Activated CD8-positive, alpha-beta memory T cell treated with anti-CD3 and anti-CD28 coated beads, Interleukin-2, amount 50 U/mL, for 24 hours (primary cell): ENCODE data around the gene PLCXD1.
"Not testable (repeated sequence)": the region's sequence is repeated elsewhere in the genome, so short reads cannot be mapped to it uniquely, and the experiment has no call there.

ENCODE experiments used
- DNase-seq: peaks from one replicate; pipeline ENCODE4 v3.0.0-alpha.2; 2020; ENCODE audit errors: extremely low read depth

PLCXD1 gene, protein sequence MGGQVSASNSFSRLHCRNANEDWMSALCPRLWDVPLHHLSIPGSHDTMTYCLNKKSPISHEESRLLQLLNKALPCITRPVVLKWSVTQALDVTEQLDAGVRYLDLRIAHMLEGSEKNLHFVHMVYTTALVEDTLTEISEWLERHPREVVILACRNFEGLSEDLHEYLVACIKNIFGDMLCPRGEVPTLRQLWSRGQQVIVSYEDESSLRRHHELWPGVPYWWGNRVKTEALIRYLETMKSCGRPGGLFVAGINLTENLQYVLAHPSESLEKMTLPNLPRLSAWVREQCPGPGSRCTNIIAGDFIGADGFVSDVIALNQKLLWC

DNA sequence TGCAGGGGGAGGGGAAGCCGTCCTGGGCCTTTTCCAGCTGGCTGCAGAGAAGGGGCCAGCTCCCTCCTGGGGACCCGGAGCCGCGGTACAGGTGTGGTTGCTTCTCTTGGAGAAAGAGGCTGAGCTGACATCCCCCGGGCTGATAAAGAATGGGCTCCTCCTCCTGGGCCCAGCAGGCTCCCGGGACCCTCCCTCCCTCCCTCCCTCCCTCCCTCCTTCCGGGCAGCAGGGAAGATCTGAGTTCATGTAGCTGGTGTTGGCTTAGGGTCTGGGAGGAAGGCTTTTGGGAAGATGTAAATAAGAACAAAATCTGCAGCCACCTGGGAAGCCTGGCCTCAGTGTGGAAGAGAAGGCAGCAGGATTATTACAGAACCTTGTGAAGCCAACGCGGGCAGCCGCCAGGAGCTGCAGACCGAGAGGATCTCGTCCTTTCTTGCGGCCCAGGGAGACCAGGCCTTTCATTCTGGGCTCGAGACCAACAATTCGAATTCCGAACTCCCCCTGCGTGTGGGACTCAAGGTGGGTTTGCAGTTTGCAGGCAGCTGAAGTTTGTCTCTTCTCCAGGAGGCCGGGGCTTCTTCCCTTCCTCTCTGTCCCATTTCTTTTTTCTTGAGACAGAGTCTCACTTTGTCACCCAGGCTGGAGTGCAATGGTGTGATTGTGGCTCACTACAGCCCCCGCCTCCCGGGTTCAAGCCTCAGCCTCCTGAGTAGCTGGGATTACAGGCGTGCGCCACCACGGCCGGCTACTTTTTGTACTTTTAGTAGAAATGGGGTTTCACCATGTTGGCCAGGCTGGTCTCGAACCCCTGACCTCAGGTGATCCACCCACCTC is at the start of gene PLCXD1:
Gene PLCXD1, plus strand, starts transcription at position 216 of the 834 bp plus-strand sequence. CDS start 2,807 bp downstream, outside the sequence.
- no peak for DNase-seq

DNA sequence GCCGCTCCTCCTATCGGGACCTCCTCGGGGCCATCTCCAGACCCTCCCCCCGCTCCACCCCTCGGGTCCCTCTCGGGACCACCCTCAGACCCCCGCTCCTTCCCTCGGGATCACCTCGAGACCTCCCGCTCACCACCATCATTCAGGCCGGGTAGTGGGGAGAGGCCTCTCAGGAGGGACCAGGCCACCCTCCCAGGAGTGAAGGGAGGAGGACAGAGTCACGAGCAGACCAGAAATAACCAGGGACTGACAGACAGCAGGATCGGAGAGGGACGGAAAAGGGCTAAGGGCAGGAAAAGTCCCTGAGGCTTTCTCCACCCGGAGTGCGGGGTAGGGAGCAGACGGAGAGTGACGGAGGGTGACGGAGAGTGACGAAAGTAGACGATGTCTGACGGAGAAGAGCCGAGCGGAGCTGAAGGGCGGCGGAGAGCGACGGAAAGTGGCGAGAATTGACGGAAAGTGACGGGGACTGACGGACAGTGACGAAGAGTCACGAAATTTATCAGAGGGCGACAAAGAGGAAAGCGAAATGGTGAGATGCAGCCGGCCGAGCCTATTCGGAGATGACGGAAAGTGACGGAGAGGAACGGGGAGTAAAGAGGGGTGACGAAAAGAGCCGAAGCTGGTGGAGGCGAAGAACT is 49.4 kb upstream of the PLCXD1 start:
- DNase-seq, result not testable (repeated sequence)

DNA sequence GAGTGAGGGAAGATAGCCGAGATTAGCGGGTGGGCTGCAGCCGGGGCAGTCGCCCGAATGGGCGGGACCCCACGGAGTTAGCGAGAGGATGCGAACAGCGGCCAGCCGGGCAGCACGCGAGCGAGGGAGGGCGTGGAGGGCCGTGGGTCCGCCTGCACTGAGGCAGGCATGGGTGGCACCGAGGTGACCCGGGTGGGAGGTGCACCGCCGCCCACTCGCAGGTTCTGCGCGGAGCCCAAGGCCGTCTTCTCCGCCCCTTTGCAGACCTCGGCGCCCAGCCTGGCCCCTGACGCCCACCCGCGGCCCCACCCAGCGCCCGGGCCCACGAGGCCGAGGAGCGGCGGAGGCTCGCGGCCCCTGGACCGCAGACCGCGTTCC is 48.9 kb upstream of the PLCXD1 start:
- not testable (repeated sequence) for DNase-seq

DNA sequence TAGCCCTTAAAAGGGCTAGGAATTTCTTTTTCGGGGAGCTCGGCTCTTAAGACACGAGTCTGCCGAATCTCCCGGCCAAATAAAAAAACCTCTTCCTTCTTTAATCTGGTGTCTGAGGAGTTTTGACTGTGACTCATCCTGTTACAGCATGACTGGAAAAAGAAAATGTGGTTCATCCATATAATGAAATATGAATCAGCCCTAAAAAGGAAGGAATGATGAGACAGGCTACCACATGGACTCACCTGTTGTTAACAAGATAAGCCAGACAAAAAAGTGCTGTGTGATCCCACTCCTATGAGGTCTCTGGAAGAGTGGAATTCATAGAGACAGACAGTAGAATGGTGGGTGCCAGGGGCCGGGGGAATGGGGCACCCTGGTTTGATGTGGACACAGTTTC is 45.0 kb upstream of the PLCXD1 start:
- DNase-seq, result not testable (repeated sequence)

DNA sequence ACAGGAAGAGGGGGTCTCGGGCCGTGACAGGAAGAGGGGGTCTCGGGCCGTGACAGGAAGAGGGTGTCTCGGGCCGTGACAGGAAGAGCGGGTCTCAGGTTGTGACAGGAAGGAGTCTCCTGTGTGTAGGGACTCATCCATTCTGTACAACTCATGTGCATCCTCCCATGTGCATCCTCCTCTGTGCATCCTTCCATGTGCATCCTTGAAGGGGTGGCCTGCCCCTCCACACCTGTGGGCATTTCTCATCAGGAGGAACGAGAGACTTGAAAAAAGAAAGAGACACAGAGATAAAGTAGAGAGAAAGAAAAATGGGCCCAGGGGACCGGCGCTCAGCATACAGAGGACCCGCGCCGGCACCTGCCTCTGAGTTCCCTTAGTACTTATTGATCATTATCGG is 30.2 kb upstream of the PLCXD1 start:
- no peak for DNase-seq

DNA sequence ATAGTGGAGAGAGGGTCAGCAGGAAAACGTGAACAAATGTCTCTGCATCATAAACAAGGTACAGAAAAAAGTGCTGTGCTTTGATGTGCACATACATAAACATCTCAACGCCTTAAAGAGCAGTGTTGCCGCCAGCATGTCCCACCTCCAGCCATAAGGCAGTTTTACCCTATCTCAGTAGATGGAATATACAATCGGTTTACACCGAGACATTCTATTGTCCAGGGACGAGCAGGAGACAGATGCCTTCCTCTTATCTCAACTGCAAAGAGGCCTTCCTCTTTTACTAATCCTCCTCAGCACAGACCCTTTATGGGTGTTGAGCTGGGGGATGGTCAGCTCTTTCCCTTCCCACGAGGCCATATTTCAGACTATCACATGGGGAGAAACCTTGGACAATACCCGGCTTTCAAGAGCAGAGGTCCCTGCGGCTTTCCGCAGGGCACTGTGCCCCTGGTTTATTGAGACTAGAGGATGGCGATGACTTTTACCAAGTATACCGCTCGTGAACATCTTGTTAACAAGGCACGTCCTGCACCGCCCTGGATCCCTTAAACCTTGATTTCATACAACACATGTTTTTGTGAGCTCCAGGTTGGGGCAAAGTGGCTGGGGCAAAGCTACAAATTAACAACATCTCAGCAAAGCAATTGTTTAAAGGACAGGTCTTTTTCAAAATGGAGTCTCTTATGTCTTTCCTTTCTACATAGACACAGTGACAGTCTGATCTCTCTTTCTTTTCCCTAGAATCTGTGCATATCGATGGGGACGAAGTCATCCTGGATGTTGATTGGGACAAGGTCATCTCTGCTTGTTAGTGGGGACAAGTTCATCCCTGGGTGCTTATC is 29.6 kb upstream of the PLCXD1 start:
- not testable (repeated sequence) for DNase-seq

DNA sequence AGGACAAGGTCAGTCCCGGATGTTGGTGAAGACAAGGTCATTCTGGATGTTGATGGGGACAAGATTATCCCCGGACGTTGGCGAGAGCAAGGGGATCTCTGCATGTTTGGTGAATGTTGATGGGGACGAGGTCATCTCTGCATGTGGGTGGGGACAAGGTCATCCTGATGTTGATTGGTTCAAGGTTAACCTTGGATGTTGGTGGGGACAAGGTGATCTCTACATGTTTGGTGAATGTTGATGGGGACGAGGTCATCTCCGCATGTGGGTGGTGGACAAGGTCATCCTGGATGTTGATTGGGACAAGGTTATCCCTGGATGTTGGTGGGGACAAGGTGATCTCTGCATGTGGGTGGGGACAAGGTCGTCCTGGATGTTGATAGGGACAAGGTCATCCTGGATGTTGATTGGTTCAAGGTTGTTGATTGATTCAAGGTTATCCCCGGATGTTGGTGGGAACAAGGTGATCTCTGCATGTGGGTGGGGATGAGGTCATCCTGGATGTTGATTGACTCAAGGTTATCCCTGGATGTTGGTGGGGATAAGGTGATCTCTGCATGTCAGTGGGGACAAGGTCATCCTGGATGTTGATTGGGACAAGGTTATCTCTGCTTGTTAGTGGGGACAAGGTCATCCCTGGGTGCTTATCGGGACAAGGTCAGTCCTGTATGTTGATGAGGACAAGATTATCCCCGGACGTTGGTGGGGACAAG is 28.8 kb upstream of the PLCXD1 start:
- DNase-seq, result no peak

DNA sequence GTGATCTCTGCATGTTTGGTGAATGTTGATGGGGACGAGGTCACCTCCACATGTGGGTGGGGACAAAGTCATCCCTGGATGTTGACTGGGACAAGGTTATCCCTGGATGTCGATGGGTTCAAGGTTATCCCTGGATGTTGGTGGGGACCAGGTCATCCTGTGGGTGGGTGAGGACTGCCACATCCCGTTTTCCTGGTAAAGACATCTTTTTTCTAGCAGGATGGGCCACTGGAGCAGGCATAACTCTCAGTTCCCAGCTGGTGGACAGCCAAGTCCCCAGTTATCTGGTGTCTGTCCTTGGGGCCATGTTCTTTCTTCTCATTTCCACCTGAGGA is 28.3 kb upstream of the PLCXD1 start:
- no peak for DNase-seq

DNA sequence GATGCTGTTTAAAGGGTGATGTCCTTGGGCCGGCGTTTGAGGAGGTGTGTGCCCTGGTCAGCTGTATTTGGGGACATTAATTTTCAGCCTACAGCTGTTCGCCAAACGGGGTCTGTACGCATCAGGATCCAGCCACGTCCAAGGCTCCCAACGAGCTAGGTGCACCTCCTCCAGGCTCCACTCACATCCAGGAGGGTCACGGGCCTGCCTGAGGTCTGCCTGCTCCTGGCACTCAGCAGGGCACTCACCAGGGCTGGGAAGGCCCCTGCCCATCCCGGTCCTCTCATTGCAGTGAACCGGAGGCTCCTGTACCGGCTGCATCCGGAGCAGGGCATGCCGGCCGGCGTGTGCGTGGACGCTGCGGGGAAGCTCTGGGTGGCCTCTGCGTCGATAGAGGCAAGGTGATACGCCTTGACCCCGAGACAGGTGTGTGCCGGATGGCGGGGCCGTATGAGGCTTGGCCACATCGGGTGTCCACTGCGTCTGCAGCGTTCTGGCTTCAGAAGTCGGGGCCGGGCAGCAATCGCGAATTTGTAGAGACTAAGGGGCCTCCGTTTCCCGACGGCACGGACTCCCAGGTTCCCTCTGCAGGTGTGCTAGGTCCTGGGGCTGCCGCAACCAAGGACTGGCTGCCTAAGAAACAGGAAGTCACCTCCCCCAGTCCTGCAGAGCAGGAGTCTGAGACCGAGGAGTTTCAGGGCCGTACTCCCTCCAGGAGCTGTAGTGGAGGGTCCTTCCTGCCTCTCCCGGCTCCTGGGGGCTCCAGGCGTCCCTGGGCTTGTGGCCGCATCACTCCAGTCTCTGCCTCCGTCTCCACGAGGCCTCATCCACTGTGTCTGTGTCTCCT is 27.5 kb upstream of the PLCXD1 start:
- no peak for DNase-seq

DNA sequence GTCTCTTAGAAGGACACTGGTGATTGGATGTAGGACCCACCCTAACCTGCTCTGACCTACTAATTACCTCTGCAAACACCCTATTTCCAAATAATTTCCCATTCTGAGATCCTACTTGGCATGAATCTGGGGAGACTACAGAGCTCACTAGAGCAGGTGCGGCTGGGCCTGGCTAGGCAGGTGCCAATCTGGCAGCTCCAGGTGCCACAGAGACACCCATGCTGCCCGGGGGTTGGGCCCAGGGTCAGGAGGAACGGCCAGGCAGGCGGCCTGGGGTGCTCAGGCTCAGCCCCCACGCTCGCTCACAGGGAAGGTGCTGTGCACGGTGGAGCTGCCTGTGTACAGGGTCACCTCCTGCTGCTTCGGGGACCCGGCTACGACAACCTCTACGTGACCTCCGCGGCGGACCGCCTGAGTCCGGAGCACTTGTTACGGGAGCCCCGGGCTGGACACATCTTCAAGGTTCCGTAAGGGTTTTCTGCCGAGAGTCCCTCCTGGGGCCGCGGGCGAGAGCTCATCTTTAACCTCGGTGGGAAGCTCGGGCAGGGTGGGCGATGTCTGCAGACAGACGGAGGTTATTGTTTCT is 26.5 kb upstream of the PLCXD1 start:
- DNase-seq, result no peak

DNA sequence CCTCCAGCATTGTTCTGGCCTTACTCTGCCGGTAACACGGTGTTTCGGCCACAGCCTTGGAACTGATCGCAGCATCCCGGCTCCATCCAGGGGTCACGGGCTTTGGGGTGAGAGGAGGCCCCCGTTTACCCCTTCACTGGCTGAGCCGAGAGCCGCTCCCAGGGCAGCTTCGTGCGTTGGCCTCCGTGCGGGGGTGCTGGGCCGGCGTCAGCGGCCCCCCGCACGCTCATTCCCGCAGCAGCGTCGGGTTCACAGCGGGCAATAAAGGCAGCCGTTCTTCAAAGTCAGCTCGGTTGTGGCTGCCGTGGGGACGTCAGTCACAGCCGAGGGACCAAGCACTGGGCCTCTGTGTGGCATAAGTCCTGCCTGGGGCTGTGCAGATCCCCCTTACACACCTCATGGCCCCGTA is 25.3 kb upstream of the PLCXD1 start:
- DNase-seq, result no peak

DNA sequence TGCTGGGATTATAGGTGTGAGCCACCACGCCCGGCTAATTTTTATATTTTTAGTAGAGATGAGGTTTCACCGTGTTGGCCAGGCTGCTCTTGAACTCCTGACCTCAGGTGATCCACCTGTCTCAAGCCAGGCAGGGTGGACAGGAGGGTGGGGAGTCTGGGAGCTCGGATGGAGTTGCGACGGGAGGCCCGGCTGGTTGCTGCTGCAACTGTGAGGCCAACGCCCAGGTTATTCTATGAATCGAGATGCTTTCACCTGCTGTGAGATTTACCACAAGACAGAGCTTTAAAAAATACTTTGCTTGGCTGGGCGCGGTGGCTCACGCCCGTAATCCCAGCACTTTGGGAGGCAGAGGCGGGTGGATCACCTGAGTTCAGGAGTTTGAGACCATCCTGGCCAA is 24.1 kb upstream of the PLCXD1 start:
- not testable (repeated sequence) for DNase-seq

DNA sequence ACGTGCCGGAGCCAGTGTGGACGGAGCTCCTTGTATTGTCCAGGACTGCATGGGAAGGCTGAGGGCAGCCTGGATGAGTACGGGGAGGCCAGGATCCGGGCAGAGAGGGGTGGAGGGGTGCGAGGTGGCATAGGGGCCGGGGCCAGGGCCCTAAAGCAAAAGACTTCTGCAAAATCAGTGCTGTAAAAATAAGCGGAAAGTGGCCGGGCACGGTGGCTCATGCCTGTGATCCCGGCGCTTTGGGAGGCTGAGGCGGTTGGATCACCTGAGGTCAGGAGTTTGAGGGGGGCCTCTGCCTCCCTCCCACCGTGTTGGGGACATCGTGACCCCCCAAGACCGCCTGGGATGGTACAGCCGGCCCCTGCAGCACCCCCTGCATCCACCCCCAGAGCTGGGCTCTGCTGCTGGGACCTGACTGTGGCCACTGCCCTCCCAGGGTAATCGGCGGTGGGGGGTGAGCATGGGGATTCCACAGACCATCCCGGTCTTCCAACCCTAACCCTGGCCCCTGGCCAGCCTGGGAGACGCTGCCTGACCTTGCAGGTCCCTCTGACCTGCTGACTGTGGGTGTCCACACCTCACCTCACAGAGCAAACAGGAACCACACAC is 23.4 kb upstream of the PLCXD1 start:
- no peak for DNase-seq

DNA sequence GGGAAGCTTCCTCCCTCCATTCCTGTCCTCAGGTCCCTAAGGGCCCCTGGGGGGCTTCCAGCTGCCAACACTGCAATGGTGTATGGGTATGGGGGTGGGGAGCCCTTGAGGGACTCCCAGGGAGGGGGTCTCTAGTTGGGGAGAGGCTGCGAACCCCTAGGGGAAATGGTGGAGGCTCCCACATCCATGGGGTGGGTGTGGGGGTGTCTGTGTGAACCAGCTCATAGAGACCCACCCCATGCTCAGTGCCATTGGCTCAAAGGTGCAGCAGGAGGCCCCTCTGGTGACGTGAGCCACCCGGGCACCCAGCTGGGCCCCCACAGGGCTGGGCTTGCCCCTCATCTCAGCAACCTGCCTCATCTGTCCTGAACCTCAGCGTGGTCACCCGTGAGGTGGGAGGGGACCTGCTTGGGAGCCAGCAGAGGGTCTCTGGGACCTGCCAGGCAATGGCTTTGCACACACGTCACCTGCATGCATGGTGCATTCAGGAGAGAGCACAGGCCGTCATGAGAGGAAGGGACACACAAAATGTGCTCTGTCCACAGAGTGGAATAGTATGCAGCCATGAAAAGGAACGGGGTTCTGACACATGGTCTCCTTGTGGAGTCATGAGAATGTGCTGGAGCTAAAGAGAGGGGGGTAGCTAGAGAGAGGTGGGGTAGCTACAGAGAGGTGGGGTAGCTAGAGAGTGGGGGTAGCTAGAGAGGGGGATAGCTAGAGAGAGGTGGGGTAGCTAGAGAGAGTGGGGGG is 22.7 kb upstream of the PLCXD1 start:
- no peak for DNase-seq

DNA sequence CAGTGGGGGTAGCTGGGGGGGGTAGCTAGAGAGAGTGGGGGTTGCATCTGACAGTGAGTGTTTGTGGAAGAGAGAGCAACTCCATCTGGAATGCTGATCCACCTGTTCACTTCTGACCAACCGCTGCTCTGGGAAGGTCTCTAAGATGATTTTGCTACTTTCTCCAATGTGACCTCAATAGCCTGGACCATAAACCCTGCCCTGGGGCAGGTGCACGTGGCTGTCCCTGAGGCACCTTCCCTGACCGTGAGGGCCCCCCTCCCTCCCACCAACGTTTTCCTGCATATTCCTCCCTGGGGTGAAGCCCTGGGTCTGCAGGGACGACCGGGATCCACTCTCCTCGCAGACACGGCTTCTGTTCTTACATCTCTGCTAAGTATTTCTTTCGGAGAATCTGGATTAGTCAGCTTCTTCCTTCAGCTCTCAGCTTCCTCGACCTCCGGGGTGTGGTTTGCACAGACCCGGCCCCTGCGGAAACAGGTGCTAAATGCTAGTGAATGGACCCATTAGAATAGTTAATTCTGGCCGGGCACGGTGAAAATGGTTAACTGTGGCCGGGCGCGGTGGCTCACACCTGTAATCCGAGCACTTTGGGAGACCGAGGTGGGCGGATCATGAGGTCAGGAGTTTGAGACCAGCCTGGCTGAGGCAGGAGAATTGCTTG is 21.4 kb upstream of the PLCXD1 start:
- DNase-seq, result no peak

DNA sequence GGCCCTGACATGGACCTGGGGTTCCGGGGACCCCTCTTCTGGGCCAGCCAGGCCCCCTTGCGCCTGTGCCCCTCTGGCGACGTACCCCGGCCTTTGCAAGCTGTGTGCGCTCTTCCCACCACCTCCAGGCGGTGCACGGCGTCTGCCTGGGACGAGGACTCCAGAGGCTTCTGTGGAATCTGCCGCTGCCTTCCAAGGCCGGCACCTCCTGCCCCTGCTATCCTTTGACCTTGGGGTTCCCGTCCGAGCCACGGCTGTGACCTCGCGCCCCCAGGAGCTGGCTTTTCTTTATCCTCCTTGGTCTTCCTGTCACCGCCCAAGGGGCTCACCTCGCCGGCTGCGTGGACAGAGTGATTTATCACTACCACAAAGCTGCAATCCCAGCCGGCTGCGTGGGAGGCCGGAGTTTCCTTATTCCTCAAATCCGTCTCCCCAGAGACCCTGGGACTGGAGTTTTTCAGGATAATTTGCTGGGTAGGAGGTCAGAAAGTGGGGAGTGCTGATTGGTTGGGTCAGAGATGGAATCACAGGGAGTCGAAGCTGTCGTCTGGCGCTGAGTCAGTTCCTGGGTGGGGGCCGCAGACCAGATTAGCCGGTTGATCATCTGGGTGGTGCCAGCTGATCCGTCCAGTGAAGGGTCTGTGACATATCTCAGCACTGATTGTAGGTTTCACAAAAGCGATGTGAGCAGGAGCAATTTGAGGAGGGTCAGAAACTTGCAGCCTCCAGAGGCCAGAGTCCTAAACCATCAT is 19.8 kb upstream of the PLCXD1 start:
- DNase-seq, result no peak

DNA sequence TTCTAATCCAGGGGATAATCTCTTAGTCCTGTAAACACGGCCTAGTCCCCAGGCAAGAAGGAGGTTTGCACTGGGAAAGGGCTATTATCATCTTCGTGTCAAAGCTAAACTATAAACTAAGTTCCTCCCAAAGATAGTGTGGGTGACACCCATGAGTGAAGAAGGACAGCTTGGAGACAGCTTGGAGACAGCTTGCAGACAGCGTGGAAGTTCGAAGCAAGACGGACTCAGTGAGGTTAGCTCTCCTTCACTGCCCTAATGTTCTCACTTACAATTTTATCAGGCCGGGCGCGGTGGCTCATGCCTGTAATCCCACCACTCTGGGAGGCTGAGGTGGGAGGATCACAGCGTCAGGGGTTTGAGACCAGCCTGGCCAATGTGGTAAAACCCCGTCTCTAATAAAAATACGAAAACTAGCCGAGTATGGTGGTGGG is 19.2 kb upstream of the PLCXD1 start:
- DNase-seq, result no peak
